H1 (cell line): ENCODE results near the gene THPO. TPM values are rescaled to one million over a fixed set of nuclear protein-coding genes. Genes with fewer than 3 reads are reported as not detected.

Experiments
- CTCF ChIA-PET: fragments of 300-600 bp; sonication (Branson Sonifier 250); formaldehyde crosslinking; loops from one replicate; lab custom pipeline; 2021; ENCODE audit not compliant: partially characterized antibody; lab: Charles Lee
- POLR2A ChIA-PET: fragments of 300-600 bp; sonication (Branson Sonifier 250); formaldehyde crosslinking; loops from one replicate; lab custom pipeline; 2021; ENCODE audit warnings: inconsistent platforms; ENCODE audit not compliant: partially characterized antibody; lab: Charles Lee
- DNase-seq, 2 experiments: peaks; one replicate each; pipeline versions ENCODE4 v3.0.0 to v3.0.0-alpha.2; 2010 to 2022; ENCODE audit warnings: low spot score in 2 of 2, low read depth in 1 of 2, mixed read lengths in 1 of 2
- FAIRE-seq: peaks from 2 replicates; lab custom pipeline; 2011; peaks lifted over from hg19 to GRCh38; lab: Jason Lieb, UNC
- H2AFZ ChIP-seq: 2 replicates; pipeline ENCODE4 v1.8.1; 2012; ENCODE audit warnings: low read length, inconsistent platforms
- H2AK5ac ChIP-seq: 2 replicates; pipeline ENCODE4 v1.6.1; 2013; ENCODE audit warnings: low read depth, low read length
- H2BK120ac ChIP-seq: replicated peaks from 2 replicates; pipeline ENCODE3; 2013; ENCODE audit warnings: low read depth, low read length, inconsistent platforms
- H2BK12ac ChIP-seq: 2 replicates; pipeline ENCODE4 v1.6.1; 2013; ENCODE audit warnings: low read depth, low read length
- H2BK15ac ChIP-seq: 2 replicates; pipeline ENCODE4 v1.6.1; 2013; ENCODE audit warnings: low read length
- H2BK20ac ChIP-seq: 2 replicates; pipeline ENCODE4 v1.6.1; 2013; ENCODE audit warnings: low read length
- H2BK5ac ChIP-seq: 2 replicates; pipeline ENCODE4 v1.6.1; 2013; ENCODE audit warnings: low read depth, low read length
- H3K14ac ChIP-seq: 2 replicates; pipeline ENCODE4 v1.6.1; 2013; ENCODE audit warnings: inconsistent platforms; ENCODE audit not compliant: insufficient read length
- H3K18ac ChIP-seq: 2 replicates; pipeline ENCODE4 v1.6.1; 2013; ENCODE audit warnings: low read length; ENCODE audit errors: extremely low read depth
- H3K23ac ChIP-seq: 2 replicates; pipeline ENCODE4 v1.6.1; 2013; ENCODE audit warnings: inconsistent platforms; ENCODE audit not compliant: insufficient read length
- H3K23me2 ChIP-seq: 2 replicates; pipeline ENCODE4 v1.6.1; 2013; ENCODE audit warnings: low read depth, low read length
- H3K27ac ChIP-seq: 2 replicates; pipeline ENCODE4 v1.6.1; 2011; ENCODE audit warnings: low read depth, low read length, inconsistent platforms
- H3K27me3 ChIP-seq, 4 experiments: replicated peaks in 1 of 4; 1 replicate in 1 of 4; 2 replicates in 3 of 4; pipeline versions ENCODE4 v1.6.1 to v1.8.1; 2011 to 2013; ENCODE audit warnings: low read length in 3 of 4, mild to moderate bottlenecking in 3 of 4, inconsistent platforms in 2 of 4, mixed read lengths in 2 of 4, moderate library complexity in 1 of 4; ENCODE audit not compliant: control insufficient read depth in 3 of 4, insufficient read depth in 3 of 4; ENCODE audit errors: extremely low read depth in 1 of 4
- H3K36me3 ChIP-seq, 4 experiments: 2 replicates each; pipeline versions ENCODE4 v1.6.1 to v1.8.1; 2011 to 2013; ENCODE audit warnings: mild to moderate bottlenecking in 4 of 4, low read length in 3 of 4, moderate library complexity in 2 of 4, control low read depth in 1 of 4, inconsistent platforms in 1 of 4; ENCODE audit not compliant: insufficient read depth in 4 of 4, control insufficient read depth in 2 of 4
- H3K4ac ChIP-seq: replicated peaks from 2 replicates; pipeline ENCODE3; 2013; ENCODE audit warnings: low read length, low read depth, mixed read lengths, inconsistent platforms; ENCODE audit not compliant: insufficient read length
- H3K4me1 ChIP-seq, 4 experiments: replicated peaks in 1 of 4; 1 replicate in 1 of 4; 2 replicates in 3 of 4; pipeline versions ENCODE4 v1.6.1 to v1.8.1; 2011 to 2013; ENCODE audit warnings: low read length in 3 of 4, inconsistent platforms in 2 of 4, mixed read lengths in 1 of 4; ENCODE audit not compliant: insufficient read depth in 4 of 4, control insufficient read depth in 3 of 4
- H3K4me2 ChIP-seq, 2 experiments: 2 replicates each; pipeline versions ENCODE4 v1.6.1 to v1.8.1; 2011 to 2013; ENCODE audit warnings: low read depth in 2 of 2, low read length in 2 of 2, control low read depth in 1 of 2, inconsistent platforms in 1 of 2, mild to moderate bottlenecking in 1 of 2; ENCODE audit not compliant: insufficient read depth in 1 of 2
- H3K4me3 ChIP-seq, 4 experiments: fragments of 200-600, 300-600 bp in 1 of 4; sonication (generic), shearing (Covaris generic), sonication (Bioruptor Twin) in 1 of 4; 2 replicates each; pipeline versions ENCODE4 v1.5.1 to v1.8.1; 2011 to 2016; ENCODE audit warnings: low read length in 4 of 4, low read depth in 3 of 4, control low read depth in 2 of 4, inconsistent platforms in 2 of 4, mild to moderate bottlenecking in 2 of 4, mixed read lengths in 1 of 4, moderate library complexity in 1 of 4; ENCODE audit not compliant: insufficient read depth in 2 of 4; ENCODE audit errors: extremely low read depth in 1 of 4
- H3K56ac ChIP-seq: replicated peaks from 2 replicates; pipeline ENCODE3; 2013; ENCODE audit warnings: low read depth, mild to moderate bottlenecking, mixed read lengths, low read length, inconsistent platforms; ENCODE audit not compliant: insufficient read length
- H3K79me1 ChIP-seq: 2 replicates; pipeline ENCODE4 v1.6.1; 2013; ENCODE audit warnings: low read depth, low read length, control low read depth
- H3K79me2 ChIP-seq, 2 experiments: 2 replicates each; pipeline versions ENCODE4 v1.6.1 to v1.8.1; 2012 to 2013; ENCODE audit warnings: low read length in 2 of 2, mild to moderate bottlenecking in 2 of 2, inconsistent platforms in 1 of 2; ENCODE audit not compliant: insufficient read depth in 2 of 2, control insufficient read depth in 1 of 2
- H3K9ac ChIP-seq, 4 experiments: replicated peaks in 1 of 4; 1 replicate in 1 of 4; 2 replicates in 3 of 4; pipeline versions ENCODE4 v1.6.1 to v1.8.1; 2011 to 2013; ENCODE audit warnings: low read depth in 3 of 4, low read length in 3 of 4, control low read depth in 2 of 4, mild to moderate bottlenecking in 2 of 4, moderate library complexity in 2 of 4, inconsistent platforms in 1 of 4; ENCODE audit errors: extremely low read depth in 1 of 4
- H3K9me3 ChIP-seq, 2 experiments: 2 replicates each; pipeline versions ENCODE4 v1.6.1 to v1.8.1; 2012 to 2013; ENCODE audit warnings: mild to moderate bottlenecking in 2 of 2, moderate library complexity in 2 of 2, control low read depth in 1 of 2, inconsistent platforms in 1 of 2, low read depth in 1 of 2, low read length in 1 of 2, mixed read lengths in 1 of 2; ENCODE audit not compliant: insufficient read depth in 2 of 2
- H4K20me1 ChIP-seq, 2 experiments: replicated peaks in 1 of 2; 2 replicates each; pipeline versions ENCODE3 to v1.8.1; 2011 to 2013; ENCODE audit warnings: inconsistent platforms in 2 of 2, low read length in 2 of 2, mild to moderate bottlenecking in 1 of 2; ENCODE audit not compliant: insufficient read depth in 2 of 2, control insufficient read depth in 1 of 2
- H4K5ac ChIP-seq: 2 replicates; pipeline ENCODE4 v1.6.1; 2013; ENCODE audit warnings: low read length, low read depth, mixed read lengths, inconsistent platforms; ENCODE audit not compliant: insufficient read length
- H4K8ac ChIP-seq: 2 replicates; pipeline ENCODE4 v1.8.0; 2013; ENCODE audit warnings: mild to moderate bottlenecking, moderate library complexity, low read length, inconsistent platforms; ENCODE audit not compliant: insufficient read depth; ENCODE audit errors: extremely low read depth
- H4K91ac ChIP-seq: replicated peaks from 2 replicates; pipeline ENCODE3; 2013; ENCODE audit warnings: low read length, mixed read lengths, inconsistent platforms; ENCODE audit not compliant: insufficient read length
- CEBPB ChIP-seq: IDR thresholded peaks from 2 replicates; pipeline ENCODE4 v1.6.1; 2012; ENCODE audit warnings: low read depth, low read length
- POLR2A ChIP-seq, 2 experiments: IDR thresholded peaks; 1 replicate in 1 of 2; 2 replicates in 1 of 2; pipeline ENCODE4 v1.6.1; 2011; ENCODE audit warnings: low read depth in 2 of 2, low read length in 2 of 2, mild to moderate bottlenecking in 2 of 2; ENCODE audit errors: control extremely low read depth in 1 of 2
- WGBS, 2 experiments: shearing (Covaris generic) in 1 of 2; methylation state at CpG; one replicate each; pipeline versions ENCODE4 v1.1.6 to v1.1.7; 2013 to 2015; ENCODE audit warnings: low lambda C conversion rate in 2 of 2, mixed read lengths in 2 of 2, inconsistent platforms in 1 of 2, low coverage in 1 of 2, missing lambda C conversion rate in 1 of 2; ENCODE audit not compliant: insufficient replicate concordance in 2 of 2, insufficient coverage in 1 of 2, insufficient read length in 1 of 2; ENCODE audit errors: extremely low coverage in 1 of 2, missing lambda C conversion rate in 1 of 2; 5-methylcytosine and 5-hydroxymethylcytosine counted together
- polyA plus RNA-seq, 7 experiments: library from polyadenylated mRNA; depleted of rRNA in 3 of 7; stranded (reverse) in 5 of 7; unstranded in 2 of 7; fragments of >200 nt in 5 of 7; fragments of 200-250 nt in 2 of 7; gene quantifications; 1 replicate in 5 of 7; 2 replicates in 1 of 7; 4 replicates in 1 of 7; pipeline versions ENCODE4 v1.2.1 to v1.2.3, GENCODE V29; 2011 to 2013; ENCODE audit warnings: missing spikeins in 2 of 7, mixed read lengths in 2 of 7
- total RNA-seq: library from RNA; stranded (reverse); fragmentation: NEBNext Ultra II Directional; extraction: Animal tissue kit (Norgen Biotek cat#: 25700); gene quantifications from 2 replicates; pipeline ENCODE4 v1.2.1, GENCODE V29; 2021

THPO gene
- total and polyA plus RNA-seq, 2 of the 8 experiments (the other 6 are each of a cell fraction or from before 2014, with no cell fraction given): 0.82 to 1.2 TPM

DNA sequence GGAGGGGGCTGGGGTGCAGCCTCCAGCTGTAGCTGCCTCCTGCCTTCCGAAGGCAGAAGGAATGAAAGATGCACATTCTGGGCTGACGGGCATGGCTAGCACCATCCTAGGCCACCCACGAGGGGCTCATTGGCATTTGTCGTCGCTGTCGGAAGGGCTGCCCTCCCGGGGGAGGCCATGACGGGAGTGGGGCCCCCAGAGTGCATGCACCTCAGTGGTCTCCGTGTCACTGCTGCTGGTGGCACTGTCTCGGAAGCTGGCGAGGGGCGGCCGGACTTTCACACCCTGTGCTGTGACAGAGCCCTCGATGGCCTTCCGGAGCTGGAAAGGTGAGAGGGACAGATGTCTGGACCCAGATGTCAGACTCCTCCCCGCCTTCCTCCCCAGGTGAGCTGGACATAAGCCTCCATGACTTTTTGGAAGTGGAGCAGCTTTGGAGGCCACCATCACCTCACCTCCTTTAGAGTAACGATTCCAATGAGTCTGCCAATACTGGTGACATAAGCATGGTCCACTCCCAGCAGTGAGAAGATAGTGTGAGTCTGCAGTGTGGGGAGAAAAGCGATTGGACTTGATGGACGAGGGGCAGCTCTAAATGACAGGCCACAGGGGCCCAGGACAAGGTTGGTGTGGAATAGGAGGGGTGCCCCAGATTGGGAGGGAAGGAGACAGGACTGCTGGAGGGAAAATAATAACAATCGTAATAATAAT is 31.4 kb downstream of the THPO start:
- Histone ChIP-seq H4K8ac (no peak overlapping the region), H3K23ac (no peak overlapping the region), H4K5ac (no peak overlapping the region), H3K56ac (no peak overlapping the region), H2BK20ac (no peak overlapping the region), H3K4ac (no peak overlapping the region), H3K4me3 (no peak overlapping the region), H3K4me1 (peaks cover 0 to 13% (median 10%) of the 10 kb centered on the region in 4 experiments; a peak in 6 of 7 replicates), H2AFZ (no peak overlapping the region), H3K27me3 (no peaks in the 10 kb centered on the region), H3K27ac (no peak overlapping the region), H2BK12ac (no peak overlapping the region), H3K79me2 (no peaks in the 10 kb centered on the region), H2BK120ac (no peak overlapping the region), H3K18ac (no peak overlapping the region), H3K14ac (no peak overlapping the region), H2AK5ac (no peak overlapping the region; the same call in 1 of the 2 replicates), H4K91ac (no peak overlapping the region), H3K23me2 (no peaks in the 10 kb centered on the region), H3K4me2 (no peak overlapping the region), H3K36me3 (peaks cover 0 to 16% (median 3%) of the 10 kb centered on the region in 4 experiments; a peak in 6 of 8 replicates), H4K20me1 (peaks cover 2 to 15% of the 10 kb centered on the region in 2 experiments), H3K9ac (no peak overlapping the region), H2BK5ac (no peak overlapping the region), H3K9me3 (no peaks in the 10 kb centered on the region), H2BK15ac (no peak overlapping the region), H3K79me1 (no peaks in the 10 kb centered on the region; the same call in 1 of the 2 replicates)
- no peak for FAIRE-seq
- WGBS, 2 experiments: 91% methylated on average over 18 of the region's 20 CpGs; no CpG with 5 or more reads in 1 of the 2 experiments
- CTCF ChIA-PET: interaction anchor here (0.6 to 7.4 kb wide), 6 partner anchors 7 to 442 kb away, joined by 3 to 49 read pairs (median 6); no protein-coding TSS in a partner anchor
- DNase-seq: no peak
- 0 out of 3 replicates have a peak, but pooled peaks of 1 of the 2 experiments have one; percentile 9 for TF ChIP-seq POLR2A (IDR thresholded peaks at IDR 0.05; ENCODE audit: control extremely low read depth in 1 of 2, low read depth in 2 of 2, low read length in 2 of 2)
- TF ChIP-seq CEBPB: no peak
- POLR2A ChIA-PET: interaction anchor here (1.0 to 3.2 kb wide), 5 partner anchors 9 to 29 kb away, joined by 3 to 23 read pairs (median 5); partner anchors contain the start of gene FAM131A
